NB4 (cell line): ENCODE measurements around the gene ZNF480.
"Not testable (repeated sequence)": the region's sequence is repeated elsewhere in the genome, so short reads cannot be mapped to it uniquely, and the experiment has no call there.

ENCODE experiments used
- MYC ChIP-seq: IDR thresholded peaks from 2 replicates; pipeline ENCODE4 v1.6.1; 2011; ENCODE audit warnings: low read depth, low read length
- POLR2A ChIP-seq: IDR thresholded peaks from 2 replicates; pipeline ENCODE4 v1.6.1; 2011; ENCODE audit warnings: mild to moderate bottlenecking; ENCODE audit not compliant: insufficient read length; ENCODE audit errors: extremely low read depth
- TF ChIP-seq, protein P1 (sequence below): IDR thresholded peaks from one replicate; pipeline ENCODE4 v1.5.1; 2012; ENCODE audit warnings: low read depth, low read length
- TF ChIP-seq, protein P2 (sequence below): IDR thresholded peaks from 2 replicates; pipeline ENCODE4 v1.6.1; 2011; ENCODE audit warnings: low read depth, low read length

DNA sequence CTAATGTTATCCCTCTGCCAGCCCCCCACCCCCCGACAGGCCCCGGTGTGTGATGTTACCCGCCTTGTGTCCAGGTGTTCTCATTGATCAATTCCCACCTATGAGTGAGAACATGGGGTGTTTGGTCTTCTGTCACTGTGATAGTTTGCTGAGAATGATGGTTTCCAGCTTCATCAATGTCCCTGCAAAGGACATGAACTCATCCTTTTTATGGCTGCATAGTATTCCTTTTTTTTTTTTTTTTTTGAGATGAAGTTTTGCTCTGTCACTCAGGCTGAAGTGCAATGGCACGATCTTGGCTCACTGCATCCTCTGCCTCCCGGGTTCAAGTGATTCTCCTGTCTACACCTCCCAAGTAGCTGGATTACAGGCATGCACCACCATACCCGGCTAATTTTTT lies 4.0 kb upstream of the ZNF480 start:
- not testable (repeated sequence) for TF ChIP-seq POLR2A, MYC
- TF ChIP-seq, protein P1, sequence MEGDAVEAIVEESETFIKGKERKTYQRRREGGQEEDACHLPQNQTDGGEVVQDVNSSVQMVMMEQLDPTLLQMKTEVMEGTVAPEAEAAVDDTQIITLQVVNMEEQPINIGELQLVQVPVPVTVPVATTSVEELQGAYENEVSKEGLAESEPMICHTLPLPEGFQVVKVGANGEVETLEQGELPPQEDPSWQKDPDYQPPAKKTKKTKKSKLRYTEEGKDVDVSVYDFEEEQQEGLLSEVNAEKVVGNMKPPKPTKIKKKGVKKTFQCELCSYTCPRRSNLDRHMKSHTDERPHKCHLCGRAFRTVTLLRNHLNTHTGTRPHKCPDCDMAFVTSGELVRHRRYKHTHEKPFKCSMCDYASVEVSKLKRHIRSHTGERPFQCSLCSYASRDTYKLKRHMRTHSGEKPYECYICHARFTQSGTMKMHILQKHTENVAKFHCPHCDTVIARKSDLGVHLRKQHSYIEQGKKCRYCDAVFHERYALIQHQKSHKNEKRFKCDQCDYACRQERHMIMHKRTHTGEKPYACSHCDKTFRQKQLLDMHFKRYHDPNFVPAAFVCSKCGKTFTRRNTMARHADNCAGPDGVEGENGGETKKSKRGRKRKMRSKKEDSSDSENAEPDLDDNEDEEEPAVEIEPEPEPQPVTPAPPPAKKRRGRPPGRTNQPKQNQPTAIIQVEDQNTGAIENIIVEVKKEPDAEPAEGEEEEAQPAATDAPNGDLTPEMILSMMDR = not testable (repeated sequence)
- TF ChIP-seq, protein P2, sequence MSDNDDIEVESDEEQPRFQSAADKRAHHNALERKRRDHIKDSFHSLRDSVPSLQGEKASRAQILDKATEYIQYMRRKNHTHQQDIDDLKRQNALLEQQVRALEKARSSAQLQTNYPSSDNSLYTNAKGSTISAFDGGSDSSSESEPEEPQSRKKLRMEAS = not testable (repeated sequence)
